K562 (cell line): ENCODE results near the gene TFF2. TPM values are rescaled to one million over a fixed set of nuclear protein-coding genes. Genes with fewer than 3 reads are reported as not detected.

ENCODE experiments used
- ATAC-seq: fragments of 200-7000 bp; cut with Tn5 transposase; 3 replicates; pipeline ENCODE4 v1.9.1; 2020; ENCODE audit warnings: moderate library complexity
- BruUV-seq: library from RNA; stranded (reverse); fragments of 400-500 nt; replicated peaks from 2 replicates; lab custom pipeline; 2021; lab: Mats Ljungman, UMichigan
- CTCF ChIA-PET: fragments of 300-600 bp; formaldehyde crosslinking; extraction: SDS; loops from one replicate; lab custom pipeline; 2021; ENCODE audit warnings: low intra/inter-chr PET ratio; lab: Yijun Ruan, JAX
- POLR2A ChIA-PET: fragments of 300-600, 350-650 bp; sonication (Branson Sonifier 250); formaldehyde crosslinking; extraction: SDS; loops from one replicate; lab custom pipeline; 2021; ENCODE audit warnings: antibody characterized with exemption, inconsistent platforms; lab: Yijun Ruan, JAX
- DNase-seq, 4 experiments: peaks; one replicate each; pipeline versions ENCODE4 v3.0.0 to v3.0.0-alpha.2; 2011 to 2018; ENCODE audit warnings: low spot score in 3 of 4, mixed read lengths in 3 of 4; ENCODE audit errors: extremely low read depth in 1 of 4
- FAIRE-seq: peaks from 2 replicates; lab custom pipeline; 2011; peaks lifted over from hg19 to GRCh38; lab: Jason Lieb, UNC
- H2AFZ ChIP-seq: 2 replicates; pipeline ENCODE4 v1.6.0; 2011; ENCODE audit warnings: low read depth, low read length, control low read depth, inconsistent platforms
- H3K27ac ChIP-seq: fragments of 200-600 bp; 3 replicates; pipeline ENCODE4 v1.8.0; 2011; ENCODE audit warnings: low read depth, mild to moderate bottlenecking, control low read depth, inconsistent platforms, low read length, moderate library complexity, mixed read lengths; ENCODE audit errors: extremely low read depth
- H3K27me3 ChIP-seq, 2 experiments: fragments of 300-600 bp in 1 of 2; 2 replicates in 1 of 2; 3 replicates in 1 of 2; pipeline versions ENCODE4 v1.6.0 to v1.8.0; 2011; ENCODE audit warnings: inconsistent platforms in 2 of 2, low read length in 2 of 2, mild to moderate bottlenecking in 1 of 2, mixed read lengths in 1 of 2, moderate library complexity in 1 of 2; ENCODE audit not compliant: control insufficient read depth in 2 of 2, insufficient read depth in 2 of 2
- H3K36me3 ChIP-seq: fragments of 300-600 bp; 3 replicates; pipeline ENCODE4 v1.8.0; 2011; ENCODE audit warnings: mild to moderate bottlenecking, low read length, inconsistent platforms; ENCODE audit not compliant: control insufficient read depth, insufficient read depth
- H3K4me1 ChIP-seq, 2 experiments: fragments of 200-600 bp in 1 of 2; replicated peaks in 1 of 2; 2 replicates in 1 of 2; 3 replicates in 1 of 2; pipeline versions ENCODE4 v1.5.1 to v1.8.0; 2011; ENCODE audit warnings: inconsistent platforms in 2 of 2, low read length in 2 of 2, mild to moderate bottlenecking in 1 of 2, mixed read lengths in 1 of 2, moderate library complexity in 1 of 2; ENCODE audit not compliant: control insufficient read depth in 2 of 2, insufficient read depth in 2 of 2
- H3K4me2 ChIP-seq: 2 replicates; pipeline ENCODE4 v1.6.1; 2011; ENCODE audit warnings: low read length, control low read depth, inconsistent platforms, mixed read lengths; ENCODE audit not compliant: insufficient read depth
- H3K4me3 ChIP-seq: fragments of 200-600 bp; sonication (generic), shearing (Covaris generic); 2 replicates; pipeline ENCODE4 v1.5.1; 2016; ENCODE audit warnings: control low read depth, inconsistent platforms
- H3K79me2 ChIP-seq: fragments of 200-600 bp; 3 replicates; pipeline ENCODE4 v1.8.0; 2011; ENCODE audit warnings: low read length, inconsistent platforms; ENCODE audit not compliant: control insufficient read depth, insufficient read depth
- H3K9ac ChIP-seq, 2 experiments: 2 replicates each; pipeline versions ENCODE4 v1.6.0 to v1.6.1; 2011; ENCODE audit warnings: low read depth in 2 of 2, low read length in 2 of 2, control low read depth in 1 of 2, inconsistent platforms in 1 of 2, mild to moderate bottlenecking in 1 of 2, mixed read lengths in 1 of 2; ENCODE audit not compliant: insufficient read depth in 1 of 2
- H3K9me1 ChIP-seq: one replicate; pipeline ENCODE4 v1.6.0; 2011; ENCODE audit warnings: inconsistent platforms, mild to moderate bottlenecking, low read length, moderate library complexity; ENCODE audit not compliant: control insufficient read depth, insufficient read depth
- H3K9me3 ChIP-seq: replicated peaks from 2 replicates; pipeline ENCODE4 v1.5.1; 2011; ENCODE audit warnings: low read depth, low read length, inconsistent platforms; ENCODE audit not compliant: control insufficient read depth, insufficient read depth
- H4K20me1 ChIP-seq: replicated peaks from 2 replicates; pipeline ENCODE4 v1.6.1; 2011; ENCODE audit warnings: low read length, inconsistent platforms, mixed read lengths; ENCODE audit not compliant: control insufficient read depth, insufficient read depth
- HMGN3 ChIP-seq: IDR thresholded peaks from 2 replicates; pipeline ENCODE4 v1.6.1; 2011; ENCODE audit warnings: borderline replicate concordance, low read depth, mild to moderate bottlenecking, mixed read lengths, low read length; ENCODE audit not compliant: insufficient read length; ENCODE audit errors: extremely low read depth
- MCM3 ChIP-seq: fragments of 450-650 bp; IDR thresholded peaks from 2 replicates; pipeline ENCODE4 v1.6.1; 2016
- MTA2 ChIP-seq: fragments of 450-650 bp; IDR thresholded peaks from 2 replicates; pipeline ENCODE4 v1.6.1; 2016; ENCODE audit warnings: low read depth
- NR4A1 ChIP-seq, 2 experiments: fragments of 250-450 bp in 1 of 2; fragments of 450-650 bp in 1 of 2; sonication (Bioruptor Pico) in 1 of 2; IDR thresholded peaks; 2 replicates each; pipeline versions ENCODE4 v1.4.0 to v1.6.1; 2016 to 2020; ENCODE audit warnings: mild to moderate bottlenecking in 2 of 2, missing compliant biosample characterization in 1 of 2, missing genetic modification characterization in 1 of 2, moderate library complexity in 1 of 2
- POU5F1 ChIP-seq: fragments of 150-350 bp; IDR thresholded peaks from 2 replicates; pipeline ENCODE4 v1.6.1; 2014; ENCODE audit warnings: borderline replicate concordance, low read length, low read depth, mild to moderate bottlenecking; ENCODE audit not compliant: partially characterized antibody
- SIN3B ChIP-seq: fragments of 450-650 bp; IDR thresholded peaks from 2 replicates; pipeline ENCODE4 v1.6.1; 2017; ENCODE audit warnings: low read depth, mild to moderate bottlenecking, moderate library complexity
- TEAD4 ChIP-seq, 2 experiments: sonication (generic) in 1 of 2; formaldehyde crosslinking in 1 of 2; IDR thresholded peaks; 2 replicates each; pipeline versions ENCODE4 v1.6.1 to v1.8.0; 2012 to 2022; ENCODE audit warnings: borderline replicate concordance in 1 of 2, inconsistent platforms in 1 of 2, low read length in 1 of 2, mild to moderate bottlenecking in 1 of 2, missing genetic modification reagents in 1 of 2
- ZNF143 ChIP-seq: sonication (generic); formaldehyde crosslinking; IDR thresholded peaks from 2 replicates; pipeline ENCODE4 v1.9.0; 2022; ENCODE audit warnings: mild to moderate bottlenecking, missing genetic modification reagents
- ZNF184 ChIP-seq: sonication (generic); formaldehyde crosslinking; IDR thresholded peaks from 2 replicates; pipeline ENCODE4 v1.5.0; 2020; ENCODE audit warnings: missing genetic modification reagents
- WGBS: fragments of 100-300 bp; shearing (Covaris generic); methylation state at CpG from one replicate; pipeline ENCODE4 v1.1.6; 2016; ENCODE audit warnings: low coverage, mixed read lengths; ENCODE audit not compliant: insufficient coverage; ENCODE audit errors: missing lambda C conversion rate; 5-methylcytosine and 5-hydroxymethylcytosine counted together
- in situ Hi-C: fragments of 300-500 bp; cut with MboI; formaldehyde crosslinking; loops from 4 replicates; pipeline ENCODE4 v1.15.0; 2018; ENCODE audit warnings: inconsistent platforms, mixed read lengths
- intact Hi-C: fragments of 100-400 bp; cut with micrococcal nuclease; formaldehyde crosslinking; loops from 2 replicates; pipeline ENCODE4 v1.14.2; 2022
- polyA plus RNA-seq, 8 experiments: library from polyadenylated mRNA; depleted of rRNA in 4 of 8; stranded (reverse) in 5 of 8; unstranded in 3 of 8; fragments of >200 nt; fragmentation: Nextera tagmentation in 2 of 8; fragmentation: Illumina TruSeq in 1 of 8; extraction: Ambion mirVana in 2 of 8; extraction: Trizol in 1 of 8; gene quantifications; 2 replicates each; pipeline versions ENCODE4 v1.2.1 to v1.2.3, GENCODE V29; 2011 to 2014; ENCODE audit warnings: inconsistent platforms in 1 of 8, missing spikeins in 1 of 8
- total RNA-seq, 7 experiments: library from RNA; depleted of rRNA in 6 of 7; stranded (reverse); fragments of >200 nt in 6 of 7; fragmentation: Illumina TruSeq in 2 of 7; extraction: Trizol in 2 of 7; gene quantifications; 2 replicates each; pipeline versions ENCODE4 v1.2.1 to v1.2.3, GENCODE V29; 2011 to 2021; ENCODE audit warnings: low replicate concordance in 1 of 7
- TF ChIP-seq, protein P1 (sequence below): sonication (generic); formaldehyde crosslinking; IDR thresholded peaks from 2 replicates; pipeline ENCODE4 v1.4.0; 2020; ENCODE audit warnings: mild to moderate bottlenecking, missing genetic modification reagents
- TF ChIP-seq, protein P2 (sequence below): fragments of 250-450 bp; sonication (Bioruptor Pico); IDR thresholded peaks from 2 replicates; pipeline ENCODE4 v1.9.0; 2021; ENCODE audit warnings: mild to moderate bottlenecking, inconsistent platforms

TFF2 gene
- total and polyA plus RNA-seq, 9 of the 15 experiments (the other 6 are each of a cell fraction or from before 2014, with no cell fraction given) = not detected

DNA sequence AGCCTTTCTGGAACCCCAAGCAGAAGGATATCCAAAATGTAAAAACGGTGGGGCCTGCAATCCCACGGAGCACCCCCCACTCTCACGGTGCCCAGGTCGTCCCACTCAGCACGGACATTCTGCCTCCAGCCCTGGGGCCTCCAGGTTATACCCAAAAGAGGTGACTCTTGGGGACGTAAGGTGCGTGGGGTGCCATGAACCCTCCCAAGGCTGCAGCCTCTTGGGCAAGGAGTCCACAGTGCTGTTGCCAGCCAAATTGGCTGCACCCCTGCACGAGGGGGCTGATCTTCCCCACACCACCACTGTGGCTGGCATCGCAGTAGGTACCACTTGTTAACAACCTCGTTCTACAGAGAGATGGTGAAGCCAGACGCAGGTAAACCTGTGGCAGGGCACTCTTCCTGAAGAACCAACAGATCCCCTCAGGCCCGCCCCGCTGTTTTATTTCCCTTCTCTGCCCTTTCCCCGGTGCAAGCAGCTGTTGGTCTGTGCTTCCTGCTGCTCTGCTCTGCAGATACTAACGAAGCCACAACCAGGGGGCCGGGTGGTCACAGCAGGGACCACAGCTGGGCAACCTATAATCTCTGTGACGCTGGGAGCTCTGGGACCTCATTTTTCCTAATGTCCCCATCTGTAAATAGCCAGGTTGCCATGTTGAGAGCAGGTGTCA is 44.3 kb downstream of the TFF2 start (continued):
- TF ChIP-seq, protein P1, sequence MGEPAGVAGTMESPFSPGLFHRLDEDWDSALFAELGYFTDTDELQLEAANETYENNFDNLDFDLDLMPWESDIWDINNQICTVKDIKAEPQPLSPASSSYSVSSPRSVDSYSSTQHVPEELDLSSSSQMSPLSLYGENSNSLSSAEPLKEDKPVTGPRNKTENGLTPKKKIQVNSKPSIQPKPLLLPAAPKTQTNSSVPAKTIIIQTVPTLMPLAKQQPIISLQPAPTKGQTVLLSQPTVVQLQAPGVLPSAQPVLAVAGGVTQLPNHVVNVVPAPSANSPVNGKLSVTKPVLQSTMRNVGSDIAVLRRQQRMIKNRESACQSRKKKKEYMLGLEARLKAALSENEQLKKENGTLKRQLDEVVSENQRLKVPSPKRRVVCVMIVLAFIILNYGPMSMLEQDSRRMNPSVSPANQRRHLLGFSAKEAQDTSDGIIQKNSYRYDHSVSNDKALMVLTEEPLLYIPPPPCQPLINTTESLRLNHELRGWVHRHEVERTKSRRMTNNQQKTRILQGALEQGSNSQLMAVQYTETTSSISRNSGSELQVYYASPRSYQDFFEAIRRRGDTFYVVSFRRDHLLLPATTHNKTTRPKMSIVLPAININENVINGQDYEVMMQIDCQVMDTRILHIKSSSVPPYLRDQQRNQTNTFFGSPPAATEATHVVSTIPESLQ (CRISPR knock-in tag) = no peak
- TF ChIP-seq TEAD4 (IDR thresholded peaks at IDR 0.05; ENCODE audit: low read length) = no peak
- no peak for TF ChIP-seq TEAD4 (CRISPR knock-in tag; IDR thresholded peaks at IDR 0.05; ENCODE audit: borderline replicate concordance)
- TF ChIP-seq POU5F1 = no peak
- no peak for TF ChIP-seq ZNF184

DNA sequence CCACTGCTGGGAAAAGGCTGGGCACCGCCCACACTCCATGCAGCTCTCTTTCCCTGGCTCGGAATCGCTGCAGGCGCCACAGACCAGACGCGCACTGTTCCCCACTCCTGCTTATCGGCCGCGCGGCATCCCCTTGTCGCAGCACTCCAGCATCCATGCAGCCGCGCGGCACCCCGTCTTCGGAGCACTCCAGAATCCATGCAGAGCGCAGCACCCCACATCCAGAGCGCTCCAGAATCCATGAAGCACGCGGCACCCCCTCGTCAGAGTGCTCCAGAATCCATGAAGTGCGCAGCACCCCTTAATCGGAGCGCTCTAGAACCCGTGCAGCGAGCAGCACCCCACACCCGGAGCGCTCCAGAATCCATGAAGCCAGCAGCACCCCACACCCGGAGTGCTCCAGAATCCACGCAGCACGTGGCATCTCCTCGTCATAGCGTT is 45.1 kb downstream of the TFF2 start:
- Histone ChIP-seq H3K9me1 (peaks cover 3% of the 10 kb centered on the region), H3K4me3 (no peak overlapping the region), H3K4me1 (peaks cover 0 to 13% of the 10 kb centered on the region in 2 experiments; a peak in 2 of 5 replicates), H4K20me1 (peaks cover 30% of the 10 kb centered on the region), H3K27me3 (peaks cover 34 to 85% of the 10 kb centered on the region in 2 experiments; a peak in 4 of 5 replicates), H3K36me3 (no peaks in the 10 kb centered on the region), H3K79me2 (no peaks in the 10 kb centered on the region), H3K9me3 (no peaks in the 10 kb centered on the region), H3K27ac (no peak overlapping the region), H3K9ac (no peak overlapping the region), H3K4me2 (no peak overlapping the region), H2AFZ (no peak overlapping the region)
- ChIA-PET POLR2A (no interaction called here), CTCF (interaction anchor here (0.9 kb wide), 1 partner anchor 144 kb away, joined by 5 read pairs; no protein-coding TSS in a partner anchor)
- DNase-seq = no peak
- no peak for FAIRE-seq
- whole genome bisulfite sequencing = 19% methylated on average over 30 of the region's 33 CpGs
- in situ Hi-C loops = no loop called here
- ATAC-seq = no peak
- BruUV-seq = no TSS peak
- intact Hi-C loops = no loop called here
- no peak for TF ChIP-seq POU5F1
- no peak for TF ChIP-seq HMGN3
- TF ChIP-seq MTA2 = no peak
- TF ChIP-seq, protein P2, sequence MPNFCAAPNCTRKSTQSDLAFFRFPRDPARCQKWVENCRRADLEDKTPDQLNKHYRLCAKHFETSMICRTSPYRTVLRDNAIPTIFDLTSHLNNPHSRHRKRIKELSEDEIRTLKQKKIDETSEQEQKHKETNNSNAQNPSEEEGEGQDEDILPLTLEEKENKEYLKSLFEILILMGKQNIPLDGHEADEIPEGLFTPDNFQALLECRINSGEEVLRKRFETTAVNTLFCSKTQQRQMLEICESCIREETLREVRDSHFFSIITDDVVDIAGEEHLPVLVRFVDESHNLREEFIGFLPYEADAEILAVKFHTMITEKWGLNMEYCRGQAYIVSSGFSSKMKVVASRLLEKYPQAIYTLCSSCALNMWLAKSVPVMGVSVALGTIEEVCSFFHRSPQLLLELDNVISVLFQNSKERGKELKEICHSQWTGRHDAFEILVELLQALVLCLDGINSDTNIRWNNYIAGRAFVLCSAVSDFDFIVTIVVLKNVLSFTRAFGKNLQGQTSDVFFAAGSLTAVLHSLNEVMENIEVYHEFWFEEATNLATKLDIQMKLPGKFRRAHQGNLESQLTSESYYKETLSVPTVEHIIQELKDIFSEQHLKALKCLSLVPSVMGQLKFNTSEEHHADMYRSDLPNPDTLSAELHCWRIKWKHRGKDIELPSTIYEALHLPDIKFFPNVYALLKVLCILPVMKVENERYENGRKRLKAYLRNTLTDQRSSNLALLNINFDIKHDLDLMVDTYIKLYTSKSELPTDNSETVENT = no peak
- TF ChIP-seq ZNF143 (CRISPR knock-in tag) = no peak
- no peak for TF ChIP-seq NR4A1 (CRISPR knock-in tag; IDR thresholded peaks at IDR 0.05)
- no peak for TF ChIP-seq NR4A1 (tag; IDR thresholded peaks at IDR 0.05)
- TF ChIP-seq SIN3B = no peak
- no peak for TF ChIP-seq MCM3
